ENCODE measurements around the gene RPS6KA2.

The RPS6KA2 gene

GRCh38 chr6:166497087-166497899 lies 129.8 kb downstream of the RPS6KA2 start:
- DNase-seq, result no peak

- no peak for DNase-seq
Measured at GRCh38 chr6:166496460-166496859, 130.6 kb downstream of the RPS6KA2 start.

GRCh38 chr6:166495487-166496314 lies 131.3 kb downstream of the RPS6KA2 start:
- DNase-seq, result no peak

GRCh38 chr6:166494757-166495486 lies 132.1 kb downstream of the RPS6KA2 start:
- DNase-seq, result no peak

GRCh38 chr6:166494101-166494441 lies 133.0 kb downstream of the RPS6KA2 start:
- no peak for DNase-seq

GRCh38 chr6:166493427-166494100 lies 133.5 kb downstream of the RPS6KA2 start:
- no peak for DNase-seq

- peak; percentile 82 for DNase-seq
Measured at GRCh38 chr6:166492092-166492741, 134.8 kb downstream of the RPS6KA2 start.

GRCh38 chr6:166490671-166491500 lies 136.2 kb downstream of the RPS6KA2 start:
- DNase-seq, result peak; percentile 36

GRCh38 chr6:166489301-166490155 lies 137.5 kb downstream of the RPS6KA2 start:
- DNase-seq, result no peak

- no peak for DNase-seq
Measured at GRCh38 chr6:166488701-166489100, 138.3 kb downstream of the RPS6KA2 start.

- peak; percentile 46 for DNase-seq
Measured at GRCh38 chr6:166488076-166488685, 138.9 kb downstream of the RPS6KA2 start.

GRCh38 chr6:166487148-166487547 lies 139.9 kb downstream of the RPS6KA2 start:
- no peak for DNase-seq

- DNase-seq, result no peak
Measured at GRCh38 chr6:166486536-166486880, 140.5 kb downstream of the RPS6KA2 start.

- DNase-seq, result no peak
Measured at GRCh38 chr6:166485651-166486535, 141.2 kb downstream of the RPS6KA2 start.

GRCh38 chr6:166484863-166485262 lies 142.2 kb downstream of the RPS6KA2 start:
- no peak for DNase-seq

GRCh38 chr6:166483573-166484250 lies 143.3 kb downstream of the RPS6KA2 start:
- no peak for DNase-seq

GRCh38 chr6:166483026-166483425 lies 144.0 kb downstream of the RPS6KA2 start:
- no peak for DNase-seq

Data from NCI-H82 (cell line).